ENCODE results near the gene FRMPD3. TPM values are rescaled to one million over a fixed set of nuclear protein-coding genes. Genes with fewer than 3 reads are reported as not detected.
"Not testable (repeated sequence)": the region's sequence is repeated elsewhere in the genome, so short reads cannot be mapped to it uniquely, and the experiment has no call there.

FRMPD3 gene
- total RNA-seq, 1 donor from 2014 or later: 0.29 TPM

GRCh38 chrX:107465932-107466620 lies 16.6 kb downstream of the FRMPD3 start:
- no peak for DNase-seq (ENCODE audit: low spot score in 2 of 2, unreplicated experiment in 2 of 2)
- H3K4me3 Mint-ChIP-seq: no peak overlapping the region
- H3K27ac Mint-ChIP-seq: no peak overlapping the region
- H3K36me3 Mint-ChIP-seq: no peaks in the 10 kb centered on the region
- H3K9me3 Mint-ChIP-seq: peaks cover 18% of the 10 kb centered on the region
- no peak for TF ChIP-seq CTCF (IDR thresholded peaks at IDR 0.05; ENCODE audit: unreplicated experiment)
- H3K4me1 Mint-ChIP-seq: no peaks in the 10 kb centered on the region
- peaks cover 2% of the 10 kb centered on the region for H3K27me3 Mint-ChIP-seq (ENCODE audit: low read depth)

- Mint-ChIP-seq H3K27me3 (ENCODE audit: low read depth) (peaks cover 8% of the 10 kb centered on the region), H3K36me3 (no peaks in the 10 kb centered on the region), H3K4me3 (no peak overlapping the region), H3K27ac (no peak overlapping the region), H3K4me1 (no peaks in the 10 kb centered on the region), H3K9me3 (peaks cover 25% of the 10 kb centered on the region)
- no peak for DNase-seq (ENCODE audit: low spot score in 2 of 2, unreplicated experiment in 2 of 2)
- no peak for TF ChIP-seq CTCF (IDR thresholded peaks at IDR 0.05; ENCODE audit: unreplicated experiment)
These were observed 17.8 kb downstream of the FRMPD3 start for GRCh38 chrX:107467271-107467670.

- Mint-ChIP-seq H3K27me3 (ENCODE audit: low read depth) (peaks cover 11% of the 10 kb centered on the region), H3K4me1 (no peaks in the 10 kb centered on the region), H3K4me3 (no peak overlapping the region), H3K36me3 (no peaks in the 10 kb centered on the region), H3K27ac (no peak overlapping the region), H3K9me3 (peaks cover 27% of the 10 kb centered on the region)
- no peak for DNase-seq (ENCODE audit: low spot score in 2 of 2, unreplicated experiment in 2 of 2)
- no peak for TF ChIP-seq CTCF (IDR thresholded peaks at IDR 0.05; ENCODE audit: unreplicated experiment)
These were observed 20.7 kb downstream of the FRMPD3 start for GRCh38 chrX:107470198-107470597.

- Mint-ChIP-seq H3K9me3 (peaks cover 27% of the 10 kb centered on the region), H3K27ac (no peak overlapping the region), H3K4me3 (no peak overlapping the region), H3K27me3 (ENCODE audit: low read depth) (peaks cover 11% of the 10 kb centered on the region), H3K36me3 (no peaks in the 10 kb centered on the region), H3K4me1 (no peaks in the 10 kb centered on the region)
- DNase-seq (ENCODE audit: low spot score in 2 of 2, unreplicated experiment in 2 of 2): no peak
- TF ChIP-seq CTCF (IDR thresholded peaks at IDR 0.05; ENCODE audit: unreplicated experiment): no peak
These were observed 21.5 kb downstream of the FRMPD3 start for GRCh38 chrX:107470971-107471370.

GRCh38 chrX:107471420-107471819 lies 22.0 kb downstream of the FRMPD3 start:
- peaks cover 11% of the 10 kb centered on the region for H3K27me3 Mint-ChIP-seq (ENCODE audit: low read depth)
- H3K27ac Mint-ChIP-seq; H3K4me1 Mint-ChIP-seq; H3K36me3 Mint-ChIP-seq; DNase-seq (ENCODE audit: low spot score in 2 of 2, unreplicated experiment in 2 of 2); H3K4me3 Mint-ChIP-seq: not testable (repeated sequence)
- peaks cover 31% of the 10 kb centered on the region for H3K9me3 Mint-ChIP-seq

- Mint-ChIP-seq H3K36me3 (no peaks in the 10 kb centered on the region), H3K4me1 (no peaks in the 10 kb centered on the region), H3K9me3 (peaks cover 29% of the 10 kb centered on the region), H3K4me3 (no peak overlapping the region), H3K27ac (no peak overlapping the region), H3K27me3 (ENCODE audit: low read depth) (peaks cover 11% of the 10 kb centered on the region)
- no peak for DNase-seq (ENCODE audit: low spot score in 2 of 2, unreplicated experiment in 2 of 2)
- TF ChIP-seq CTCF (IDR thresholded peaks at IDR 0.05; ENCODE audit: unreplicated experiment): no peak
These were observed 28.0 kb downstream of the FRMPD3 start for GRCh38 chrX:107477406-107477805.
